Omental fat pad (tissue), 4 donors: ENCODE results near the gene APBB2. TPM values are rescaled to one million over a fixed set of nuclear protein-coding genes. Genes with fewer than 3 reads are reported as not detected.

Experiments
- ATAC-seq: fragments of 150-250 bp; one replicate; pipeline ENCODE4 v1.9.1; 2016; ENCODE audit warnings: mild to moderate bottlenecking, moderate library complexity; ENCODE audit not compliant: low FRiP score
- DNase-seq: peaks from one replicate; pipeline ENCODE4 v3.0.0-alpha.2; 2019; ENCODE audit warnings: low spot score
- total RNA-seq, 4 donors: library from RNA; depleted of rRNA; stranded (reverse); fragments of >200 nt; gene quantifications; one replicate each; pipeline ENCODE4 v1.1.0, GENCODE V29; 2016
- TF ChIP-seq, protein P1 (sequence below), 3 donors: fragments of 450-650 bp; IDR thresholded peaks; one replicate each; pipeline ENCODE4 v1.5.1; 2016 to 2017; ENCODE audit warnings: antibody characterized with exemption in 3 of 3, mild to moderate bottlenecking in 3 of 3, moderate library complexity in 2 of 3

APBB2 gene
- total RNA-seq, 4 donors from 2014 or later: 76.6 to 138 (median 113) TPM

DNA sequence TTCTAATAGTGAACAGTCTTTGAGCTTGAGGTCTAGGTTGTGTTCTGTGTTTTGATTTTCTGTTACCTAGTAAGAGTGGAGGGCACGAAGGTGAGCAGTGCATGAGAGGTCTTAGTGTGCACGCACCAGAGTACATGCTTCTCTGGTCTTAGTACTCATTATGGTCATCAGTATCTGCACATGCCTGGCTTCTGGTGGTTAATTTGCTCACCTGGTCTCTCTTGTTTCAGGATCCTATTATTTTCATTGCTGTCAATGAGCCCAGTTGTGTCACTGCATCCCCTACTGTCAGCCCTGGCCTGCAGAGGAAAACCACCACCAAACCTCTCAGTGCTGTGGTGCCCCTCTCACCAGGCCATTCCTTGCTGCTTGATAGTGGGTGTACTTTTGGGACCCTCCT lies 409.7 kb downstream of the APBB2 start:
- DNase-seq (no peak), ATAC-seq (no peak)
- TF ChIP-seq, protein P1, sequence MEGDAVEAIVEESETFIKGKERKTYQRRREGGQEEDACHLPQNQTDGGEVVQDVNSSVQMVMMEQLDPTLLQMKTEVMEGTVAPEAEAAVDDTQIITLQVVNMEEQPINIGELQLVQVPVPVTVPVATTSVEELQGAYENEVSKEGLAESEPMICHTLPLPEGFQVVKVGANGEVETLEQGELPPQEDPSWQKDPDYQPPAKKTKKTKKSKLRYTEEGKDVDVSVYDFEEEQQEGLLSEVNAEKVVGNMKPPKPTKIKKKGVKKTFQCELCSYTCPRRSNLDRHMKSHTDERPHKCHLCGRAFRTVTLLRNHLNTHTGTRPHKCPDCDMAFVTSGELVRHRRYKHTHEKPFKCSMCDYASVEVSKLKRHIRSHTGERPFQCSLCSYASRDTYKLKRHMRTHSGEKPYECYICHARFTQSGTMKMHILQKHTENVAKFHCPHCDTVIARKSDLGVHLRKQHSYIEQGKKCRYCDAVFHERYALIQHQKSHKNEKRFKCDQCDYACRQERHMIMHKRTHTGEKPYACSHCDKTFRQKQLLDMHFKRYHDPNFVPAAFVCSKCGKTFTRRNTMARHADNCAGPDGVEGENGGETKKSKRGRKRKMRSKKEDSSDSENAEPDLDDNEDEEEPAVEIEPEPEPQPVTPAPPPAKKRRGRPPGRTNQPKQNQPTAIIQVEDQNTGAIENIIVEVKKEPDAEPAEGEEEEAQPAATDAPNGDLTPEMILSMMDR (IDR thresholded peaks at IDR 0.05): no peak

DNA sequence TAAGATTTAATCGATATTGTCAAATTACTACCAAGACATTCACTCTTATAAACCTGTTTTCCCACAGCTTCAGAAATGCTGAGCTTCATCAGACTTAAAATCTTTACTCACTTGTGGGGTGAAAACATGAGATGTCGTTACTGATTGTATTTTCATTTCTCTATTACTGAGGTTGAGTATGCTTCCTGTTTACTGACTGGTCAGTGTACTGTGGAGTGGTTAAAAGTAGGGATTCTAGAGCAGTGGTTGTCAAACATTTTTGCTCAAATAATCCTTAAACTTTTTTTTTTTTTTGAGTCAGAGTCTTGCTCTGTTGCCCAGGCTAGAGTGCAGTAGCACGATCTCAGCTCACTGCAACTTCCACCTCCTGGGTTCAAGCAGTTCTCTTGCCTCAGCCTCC lies 414.3 kb downstream of the APBB2 start:
- TF ChIP-seq, protein P1 (IDR thresholded peaks at IDR 0.05): no peak
- DNase-seq (no peak), ATAC-seq (no peak)

DNA sequence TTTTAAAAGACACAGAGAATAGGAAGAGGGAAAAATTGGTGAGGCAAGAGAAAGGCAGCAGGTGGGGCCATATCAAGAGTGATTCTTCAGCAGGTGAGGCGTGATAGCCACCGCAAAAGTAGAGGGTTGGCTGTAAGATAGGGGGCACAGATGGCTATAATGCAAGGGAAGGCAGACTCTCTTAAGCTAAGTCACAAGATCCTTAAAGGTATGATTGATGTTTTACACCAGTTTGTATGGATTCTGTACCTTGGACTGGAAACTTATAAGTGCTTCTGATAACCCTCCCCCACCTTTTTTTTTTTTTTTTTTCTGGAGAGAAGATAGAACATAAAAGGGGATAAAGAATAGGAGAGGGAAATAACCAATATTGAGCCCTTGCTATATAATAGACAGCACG lies 424.6 kb downstream of the APBB2 start:
- DNase-seq: no peak
- TF ChIP-seq, protein P1 (IDR thresholded peaks at IDR 0.05): no peak
- no peak for ATAC-seq

DNA sequence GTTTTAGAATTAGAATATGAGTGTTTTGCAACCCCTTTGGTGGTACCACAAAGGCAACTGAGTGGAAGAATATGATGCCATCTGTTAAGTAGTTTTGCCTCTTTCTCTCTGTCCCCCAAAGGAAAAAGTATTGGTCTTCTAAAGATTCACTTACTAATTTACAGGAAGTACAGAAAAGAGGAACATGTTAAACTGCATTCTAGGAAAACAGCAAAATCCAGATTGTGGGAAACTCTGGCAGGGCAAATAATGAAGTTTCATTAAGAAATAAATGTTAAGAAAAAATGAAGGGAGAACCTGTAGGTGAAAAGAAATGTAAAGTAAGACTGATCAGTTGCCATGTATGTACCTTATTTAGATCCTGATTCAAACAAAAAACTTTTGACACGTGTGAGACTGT lies 425.3 kb downstream of the APBB2 start:
- TF ChIP-seq, protein P1 (IDR thresholded peaks at IDR 0.05): no peak

GRCh38 chr4:40788331-40788730 lies 426.0 kb downstream of the APBB2 start:
- DNase-seq: no peak
- TF ChIP-seq, protein P1 (IDR thresholded peaks at IDR 0.05): no peak
- no peak for ATAC-seq

More for the DNA sequence above, 425.3 kb downstream of the APBB2 start:
- ATAC-seq: no peak
- no peak for DNase-seq

- TF ChIP-seq, protein P1 (IDR thresholded peaks at IDR 0.05): no peak
- no peak for DNase-seq
- ATAC-seq: no peak
These were observed 428.6 kb downstream of the APBB2 start for GRCh38 chr4:40785727-40786126.

GRCh38 chr4:40782876-40783275 lies 431.5 kb downstream of the APBB2 start:
- no peak for DNase-seq
- no peak for ATAC-seq
- TF ChIP-seq, protein P1 (IDR thresholded peaks at IDR 0.05): no peak
